ENCODE data around the gene FHOD1.

The FHOD1 gene

GRCh38 chr16:67277294-67277998, 30.2 kb upstream of the FHOD1 start:
- no peak for DNase-seq

DNA sequence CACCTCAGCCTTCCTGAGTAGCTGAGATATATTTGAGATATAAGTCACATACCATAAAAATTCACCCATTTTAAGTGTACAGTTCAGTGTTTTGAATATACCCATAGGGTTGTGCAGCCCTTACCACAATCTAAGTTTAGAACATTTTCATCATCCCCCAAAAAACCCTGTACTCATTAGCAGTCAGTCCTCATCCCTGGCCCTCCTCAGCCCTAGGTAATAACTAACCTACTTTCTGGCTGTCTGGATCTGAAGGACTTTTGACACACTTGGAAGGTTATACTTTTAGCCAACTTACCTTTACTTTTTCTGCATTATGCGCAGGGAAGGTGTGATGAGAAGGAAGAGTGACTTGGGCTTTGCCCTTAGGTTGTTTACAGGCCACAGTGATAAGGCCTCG, 28.0 kb upstream of the FHOD1 start:
- no peak for DNase-seq

DNA sequence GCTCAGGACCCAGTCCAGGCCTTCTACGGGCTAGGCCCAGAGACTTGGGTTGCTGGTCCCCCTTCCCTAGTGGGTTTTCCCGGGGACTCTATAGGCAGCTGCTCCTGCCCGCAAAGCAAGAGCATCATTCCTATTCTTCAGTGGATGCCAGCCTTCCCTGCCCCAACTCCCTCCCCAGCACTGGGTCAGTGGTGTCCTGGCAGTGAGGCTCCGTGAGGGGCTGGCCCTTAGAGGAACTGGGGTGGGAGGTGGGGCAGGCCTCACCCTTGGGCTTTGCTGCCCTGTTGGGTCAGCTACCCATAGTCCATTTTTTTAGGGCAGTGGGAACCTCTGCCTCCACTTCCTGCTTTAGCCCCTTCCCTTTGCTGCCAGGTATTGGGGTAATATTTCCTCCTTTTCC, 24.2 kb upstream of the FHOD1 start:
- no peak for DNase-seq

- no peak for DNase-seq
Observed at GRCh38 chr16:67270931-67271338, 23.7 kb upstream of the FHOD1 start.

DNA sequence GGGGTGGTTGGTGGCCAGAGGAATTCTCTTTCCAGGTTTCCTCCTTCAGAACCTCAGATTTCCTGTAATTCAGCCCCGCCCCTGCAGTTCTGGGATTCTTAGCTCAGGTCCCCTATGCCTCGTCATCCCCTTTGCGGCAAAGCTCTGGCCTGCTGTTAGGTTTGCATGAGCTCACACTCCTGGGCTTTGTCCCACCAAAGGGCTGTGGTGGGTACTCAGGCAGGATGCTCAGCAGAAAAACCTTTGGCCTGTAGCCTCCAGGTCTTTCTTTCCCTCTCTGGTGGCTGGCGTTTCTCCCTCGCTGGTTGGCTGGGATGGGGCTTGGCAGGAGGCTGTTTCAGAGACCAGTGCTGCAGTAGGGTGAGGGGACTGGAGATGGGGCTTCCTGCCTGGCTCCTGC, 22.5 kb upstream of the FHOD1 start:
- no peak for DNase-seq

DNA sequence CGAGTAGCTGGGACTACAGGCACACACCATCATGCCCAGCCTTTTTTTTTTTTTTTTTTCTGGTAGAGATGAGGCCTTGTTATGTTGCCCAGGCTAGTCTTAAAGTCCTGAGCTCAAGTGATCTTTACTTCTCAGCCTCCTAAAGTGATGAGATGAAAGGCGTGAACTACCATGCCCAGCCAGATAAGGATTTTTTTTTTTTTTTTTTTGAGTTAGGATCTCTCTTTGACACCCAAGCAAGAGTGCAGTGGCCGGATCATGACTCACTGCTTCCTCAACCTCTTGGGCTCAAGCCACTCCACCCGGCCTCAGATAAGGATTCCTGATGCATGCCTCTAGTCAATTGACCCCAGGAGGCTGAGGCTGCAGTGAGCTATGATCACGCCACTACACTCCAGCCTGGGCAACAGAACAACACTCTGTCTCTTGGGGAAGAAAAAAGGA, 20.9 kb upstream of the FHOD1 start:
- DNase-seq: no peak

DNA sequence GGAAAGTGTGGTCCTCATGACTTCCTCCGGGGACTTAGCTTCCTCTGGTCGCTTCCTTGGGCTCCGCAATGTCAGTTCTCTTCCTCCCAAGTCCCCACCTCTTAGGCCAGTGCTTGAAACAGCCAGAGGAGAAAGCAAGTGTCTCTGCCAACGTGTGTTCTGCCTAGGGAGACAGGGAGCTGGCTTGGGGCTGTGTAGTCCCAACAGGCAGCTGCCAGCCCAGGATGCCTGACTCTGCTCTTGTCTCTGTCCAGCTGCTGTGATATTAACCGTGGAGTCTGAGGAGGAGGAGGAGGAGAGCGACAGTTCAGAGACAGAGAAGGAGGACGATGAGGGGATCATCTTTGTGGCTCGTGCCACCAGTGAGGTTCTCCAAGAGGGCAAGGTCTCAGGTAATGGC, 18.6 kb upstream of the FHOD1 start:
- DNase-seq: no peak

DNA sequence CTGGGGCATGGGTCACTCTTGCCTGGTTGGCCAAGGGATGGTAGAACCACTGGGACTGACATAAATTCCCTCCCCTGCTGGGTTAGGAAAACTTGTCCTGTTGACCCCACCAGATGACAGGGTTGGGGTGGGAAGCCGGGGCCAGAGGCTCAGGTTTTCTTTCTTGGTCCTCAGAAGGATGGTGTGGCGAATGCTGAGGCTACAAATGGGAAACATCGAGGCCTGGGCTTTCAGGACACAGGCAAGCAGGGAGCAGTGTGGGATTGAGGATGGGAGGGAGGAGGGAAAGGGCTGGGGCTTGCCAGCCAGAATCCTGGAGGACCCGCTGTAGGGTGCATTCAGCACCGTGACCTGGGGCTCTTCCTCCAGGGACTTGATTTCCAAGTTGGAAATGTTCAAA, 17.6 kb upstream of the FHOD1 start:
- no peak for DNase-seq

DNA sequence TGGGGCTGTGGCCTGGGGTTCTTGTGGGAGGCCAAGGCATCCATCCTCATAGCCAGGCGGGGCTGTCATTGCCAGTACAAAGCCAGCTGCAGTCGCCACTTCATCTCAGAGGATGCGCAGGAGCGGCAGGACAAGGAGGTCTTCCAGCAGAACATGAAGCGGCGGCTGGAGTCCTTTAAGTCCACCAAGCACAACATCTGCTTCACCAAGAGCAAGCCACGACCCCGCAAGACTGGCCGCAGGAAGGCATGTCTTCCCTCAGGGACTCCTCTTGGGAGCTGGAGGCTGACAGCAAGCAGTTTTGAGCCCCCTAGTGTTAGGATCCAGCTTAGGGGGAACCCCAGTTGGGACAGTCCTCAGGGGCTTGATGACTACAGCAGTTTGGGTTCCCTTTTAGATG, 17.0 kb upstream of the FHOD1 start:
- DNase-seq: no peak

DNA sequence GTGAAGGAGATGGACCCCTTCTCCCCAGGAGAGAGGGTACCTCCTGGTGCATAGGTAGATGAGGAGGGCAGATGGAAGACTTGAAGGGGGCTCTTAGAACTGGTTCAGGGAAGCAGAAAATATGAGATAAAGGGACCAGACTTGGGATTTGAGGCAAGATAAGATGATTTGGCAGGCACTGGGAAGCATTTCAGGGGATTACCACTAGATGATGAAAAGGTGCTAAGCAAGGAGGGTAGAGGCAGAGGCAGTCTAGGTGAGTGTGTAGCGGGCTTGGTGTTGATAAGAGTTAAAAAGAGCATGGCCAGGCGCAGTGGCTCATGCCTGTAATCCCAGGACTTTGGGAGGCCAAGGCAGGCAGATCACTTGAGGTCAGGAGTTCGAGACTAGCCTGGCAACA, 15.9 kb upstream of the FHOD1 start:
- DNase-seq: no peak

- no peak for DNase-seq
Observed at GRCh38 chr16:67260426-67261063, 13.3 kb upstream of the FHOD1 start.

- no peak for DNase-seq
Observed at GRCh38 chr16:67259705-67260104, 12.4 kb upstream of the FHOD1 start.

- DNase-seq: no peak
Observed at GRCh38 chr16:67258161-67258835, 11.0 kb upstream of the FHOD1 start.

DNA sequence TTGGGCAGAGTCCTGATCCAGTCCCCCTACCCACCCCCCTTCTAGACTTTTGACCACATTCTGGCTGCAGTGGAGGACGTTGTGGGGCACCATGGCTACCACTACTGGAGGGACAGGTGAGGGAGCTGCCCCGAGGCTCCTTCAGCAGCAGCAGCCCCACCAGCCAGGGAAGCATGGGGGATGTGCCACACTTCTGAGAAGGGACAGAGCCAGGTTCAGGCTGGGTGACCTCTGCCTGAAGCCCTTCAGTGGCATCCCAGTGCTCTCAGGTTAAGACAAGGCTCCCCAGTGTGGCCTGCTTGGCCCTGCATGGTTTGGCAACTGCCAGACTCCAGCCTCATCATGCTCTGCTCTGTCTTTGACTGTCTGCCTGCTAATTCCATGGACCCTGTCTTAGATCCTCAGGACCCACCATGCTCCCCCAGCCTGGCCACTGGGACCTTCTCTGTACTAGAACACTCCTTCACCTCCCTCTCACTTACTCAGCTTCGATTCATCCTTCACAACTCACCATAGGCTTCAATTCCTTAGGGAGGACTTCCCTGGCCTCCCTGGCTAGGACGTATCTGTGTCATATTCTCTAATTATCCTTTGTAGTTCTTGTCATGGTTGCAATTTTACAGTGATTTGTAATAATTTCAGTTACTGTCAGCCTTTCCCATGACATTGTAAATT, 10.3 kb upstream of the FHOD1 start:
- no peak for DNase-seq

GRCh38 chr16:67256701-67257230, 9.5 kb upstream of the FHOD1 start:
- no peak for DNase-seq

GRCh38 chr16:67255553-67256221, 8.4 kb upstream of the FHOD1 start:
- no peak for DNase-seq

DNA sequence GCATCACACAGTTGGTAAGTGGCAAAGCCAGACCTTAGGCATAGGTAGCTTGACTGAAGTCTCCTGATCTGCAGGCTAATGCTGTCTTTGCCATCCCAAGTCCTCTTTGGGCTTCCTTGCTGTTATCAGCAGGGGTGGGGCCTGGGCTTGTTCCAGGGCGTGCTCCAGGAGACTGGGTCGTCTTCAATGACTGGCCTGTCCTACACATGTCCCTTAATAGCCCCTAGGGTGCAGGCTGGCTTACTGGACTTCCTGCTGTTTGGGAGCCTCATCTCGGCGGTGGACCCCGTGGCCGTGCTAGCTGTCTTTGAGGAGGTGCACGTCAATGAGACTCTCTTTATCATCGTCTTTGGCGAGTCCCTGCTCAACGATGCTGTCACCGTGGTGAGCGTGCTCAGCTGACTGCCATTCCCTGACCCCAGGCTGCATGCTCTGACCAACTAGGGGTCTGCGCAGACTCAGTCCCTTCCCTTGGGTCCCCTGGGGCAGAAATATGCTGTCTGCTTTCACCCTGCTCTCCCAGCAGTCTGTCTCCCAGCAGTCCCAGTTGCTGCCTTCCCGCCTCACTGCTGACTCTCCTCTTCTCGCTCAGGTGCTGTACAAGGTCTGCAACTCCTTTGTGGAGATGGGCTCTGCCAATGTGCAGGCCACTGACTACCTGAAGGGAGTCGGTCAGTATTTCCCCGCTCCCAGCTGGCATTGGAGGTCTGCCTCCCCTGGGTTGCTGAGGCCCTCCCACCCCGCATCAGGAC, 7.7 kb upstream of the FHOD1 start:
- DNase-seq: no peak

GRCh38 chr16:67252609-67253497, 5.6 kb upstream of the FHOD1 start:
- no peak for DNase-seq

GRCh38 chr16:67250045-67250327, 2.7 kb upstream of the FHOD1 start:
- no peak for DNase-seq

DNA sequence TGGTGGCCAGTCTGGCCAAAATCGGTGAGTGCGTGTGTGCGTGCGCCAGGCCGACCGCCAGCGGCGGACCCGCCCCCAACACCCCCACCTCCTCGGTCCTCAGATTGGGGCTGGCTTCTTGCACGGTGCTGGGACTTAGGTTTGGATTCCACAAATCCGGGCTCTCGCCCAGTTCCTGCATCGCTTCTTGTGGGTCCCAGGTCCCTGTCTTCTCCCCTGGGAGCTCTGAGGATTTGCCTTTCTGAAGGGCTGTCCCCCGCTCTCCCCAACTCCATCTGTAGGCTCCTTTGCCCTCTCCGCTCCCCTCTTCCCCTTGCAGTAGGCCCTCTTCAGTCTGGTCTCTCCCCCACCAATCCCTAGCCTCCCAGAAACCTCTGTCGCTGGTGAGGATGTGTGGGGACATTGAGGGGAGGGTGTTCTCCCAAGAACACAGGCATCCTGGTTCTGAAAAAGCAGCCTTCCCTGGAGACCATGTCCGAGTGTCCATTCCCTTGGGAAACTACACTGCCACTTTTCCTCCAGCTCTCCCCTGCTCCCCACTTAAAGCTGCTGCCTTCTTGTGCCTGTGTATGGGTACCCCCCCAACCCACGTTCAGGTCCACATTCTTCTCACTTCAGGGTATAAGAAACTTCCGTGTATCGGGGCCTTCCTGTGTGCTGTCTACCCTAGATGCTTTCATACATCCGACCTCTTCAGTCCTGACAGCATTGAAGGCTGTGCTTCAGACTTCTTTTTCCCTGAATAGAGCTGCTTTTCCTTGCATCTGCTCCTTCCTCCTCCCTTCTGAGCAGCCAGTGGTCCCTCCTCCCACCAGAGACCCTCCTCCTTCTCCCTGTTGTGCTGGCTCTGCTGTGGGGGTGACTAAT, 2.1 kb upstream of the FHOD1 start:
- no peak for DNase-seq
